ENCODE data around the gene TNNC2. TPM values are rescaled to one million over a fixed set of nuclear protein-coding genes. Genes with fewer than 3 reads are reported as not detected.

TNNC2 gene
- total and polyA plus RNA-seq, 2 of the 13 experiments (the other 11 are each of a cell fraction or from before 2014, with no cell fraction given), result 1.8 to 4.7 TPM

GRCh38 chr20:45826381-45827019 lies 612 bp downstream of the TNNC2 start (continued):
- TF ChIP-seq, protein P1, sequence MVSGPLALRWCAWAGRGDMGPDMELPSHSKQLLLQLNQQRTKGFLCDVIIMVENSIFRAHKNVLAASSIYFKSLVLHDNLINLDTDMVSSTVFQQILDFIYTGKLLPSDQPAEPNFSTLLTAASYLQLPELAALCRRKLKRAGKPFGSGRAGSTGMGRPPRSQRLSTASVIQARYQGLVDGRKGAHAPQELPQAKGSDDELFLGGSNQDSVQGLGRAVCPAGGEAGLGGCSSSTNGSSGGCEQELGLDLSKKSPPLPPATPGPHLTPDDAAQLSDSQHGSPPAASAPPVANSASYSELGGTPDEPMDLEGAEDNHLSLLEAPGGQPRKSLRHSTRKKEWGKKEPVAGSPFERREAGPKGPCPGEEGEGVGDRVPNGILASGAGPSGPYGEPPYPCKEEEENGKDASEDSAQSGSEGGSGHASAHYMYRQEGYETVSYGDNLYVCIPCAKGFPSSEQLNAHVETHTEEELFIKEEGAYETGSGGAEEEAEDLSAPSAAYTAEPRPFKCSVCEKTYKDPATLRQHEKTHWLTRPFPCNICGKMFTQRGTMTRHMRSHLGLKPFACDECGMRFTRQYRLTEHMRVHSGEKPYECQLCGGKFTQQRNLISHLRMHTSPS (CRISPR knock-in tag; IDR thresholded peaks at IDR 0.05; ENCODE audit: low read depth), result no peak
- TF ChIP-seq, protein P2, sequence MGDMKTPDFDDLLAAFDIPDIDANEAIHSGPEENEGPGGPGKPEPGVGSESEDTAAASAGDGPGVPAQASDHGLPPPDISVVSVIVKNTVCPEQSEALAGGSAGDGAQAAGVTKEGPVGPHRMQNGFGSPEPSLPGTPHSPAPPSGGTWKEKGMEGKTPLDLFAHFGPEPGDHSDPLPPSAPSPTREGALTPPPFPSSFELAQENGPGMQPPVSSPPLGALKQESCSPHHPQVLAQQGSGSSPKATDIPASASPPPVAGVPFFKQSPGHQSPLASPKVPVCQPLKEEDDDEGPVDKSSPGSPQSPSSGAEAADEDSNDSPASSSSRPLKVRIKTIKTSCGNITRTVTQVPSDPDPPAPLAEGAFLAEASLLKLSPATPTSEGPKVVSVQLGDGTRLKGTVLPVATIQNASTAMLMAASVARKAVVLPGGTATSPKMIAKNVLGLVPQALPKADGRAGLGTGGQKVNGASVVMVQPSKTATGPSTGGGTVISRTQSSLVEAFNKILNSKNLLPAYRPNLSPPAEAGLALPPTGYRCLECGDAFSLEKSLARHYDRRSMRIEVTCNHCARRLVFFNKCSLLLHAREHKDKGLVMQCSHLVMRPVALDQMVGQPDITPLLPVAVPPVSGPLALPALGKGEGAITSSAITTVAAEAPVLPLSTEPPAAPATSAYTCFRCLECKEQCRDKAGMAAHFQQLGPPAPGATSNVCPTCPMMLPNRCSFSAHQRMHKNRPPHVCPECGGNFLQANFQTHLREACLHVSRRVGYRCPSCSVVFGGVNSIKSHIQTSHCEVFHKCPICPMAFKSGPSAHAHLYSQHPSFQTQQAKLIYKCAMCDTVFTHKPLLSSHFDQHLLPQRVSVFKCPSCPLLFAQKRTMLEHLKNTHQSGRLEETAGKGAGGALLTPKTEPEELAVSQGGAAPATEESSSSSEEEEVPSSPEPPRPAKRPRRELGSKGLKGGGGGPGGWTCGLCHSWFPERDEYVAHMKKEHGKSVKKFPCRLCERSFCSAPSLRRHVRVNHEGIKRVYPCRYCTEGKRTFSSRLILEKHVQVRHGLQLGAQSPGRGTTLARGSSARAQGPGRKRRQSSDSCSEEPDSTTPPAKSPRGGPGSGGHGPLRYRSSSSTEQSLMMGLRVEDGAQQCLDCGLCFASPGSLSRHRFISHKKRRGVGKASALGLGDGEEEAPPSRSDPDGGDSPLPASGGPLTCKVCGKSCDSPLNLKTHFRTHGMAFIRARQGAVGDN (CRISPR knock-in tag; IDR thresholded peaks at IDR 0.05), result peak; percentile 86
- TF ChIP-seq YEATS2 (CRISPR knock-in tag; IDR thresholded peaks at IDR 0.05; ENCODE audit: borderline replicate concordance) (peak; percentile 50; the same call in 1 of the 2 replicates), FOXP4 (CRISPR knock-in tag; IDR thresholded peaks at IDR 0.05) (no peak), ZIK1 (CRISPR knock-in tag; IDR thresholded peaks at IDR 0.05; ENCODE audit: borderline replicate concordance, low read depth) (no peak), NCOA5 (CRISPR knock-in tag; IDR thresholded peaks at IDR 0.05) (no peak), JDP2 (CRISPR knock-in tag; IDR thresholded peaks at IDR 0.05; ENCODE audit: borderline replicate concordance) (no peak), MAF1 (CRISPR knock-in tag; IDR thresholded peaks at IDR 0.05; ENCODE audit: borderline replicate concordance) (no peak), ATM (IDR thresholded peaks at IDR 0.05; ENCODE audit: borderline replicate concordance) (no peak), ATF2 (CRISPR knock-in tag; IDR thresholded peaks at IDR 0.05) (no peak), FOXA3 (CRISPR knock-in tag; IDR thresholded peaks at IDR 0.05) (no peak), ZNF616 (CRISPR knock-in tag; IDR thresholded peaks at IDR 0.05; ENCODE audit: low read depth) (no peak), ZNF263 (CRISPR knock-in tag; IDR thresholded peaks at IDR 0.05) (no peak), KDM2A (CRISPR knock-in tag; IDR thresholded peaks at IDR 0.05; ENCODE audit: borderline replicate concordance, low read depth) (peak; percentile 40; the same call in 1 of the 2 replicates), ZNF432 (CRISPR knock-in tag; IDR thresholded peaks at IDR 0.05; ENCODE audit: borderline replicate concordance) (no peak), ZFY (CRISPR knock-in tag; IDR thresholded peaks at IDR 0.05) (peak; percentile 49), EEA1 (CRISPR knock-in tag; IDR thresholded peaks at IDR 0.05; ENCODE audit: borderline replicate concordance) (peak; percentile 75; the same call in 1 of the 2 replicates), SNAPC2 (CRISPR knock-in tag; IDR thresholded peaks at IDR 0.05) (no peak), ZNF274 (CRISPR knock-in tag; IDR thresholded peaks at IDR 0.05) (no peak), RFX3 (CRISPR knock-in tag; IDR thresholded peaks at IDR 0.05) (no peak), TP53 (CRISPR knock-in tag; conservative IDR thresholded peaks at IDR 0.05) (no peak)
